ENCODE measurements around the gene GMPS.

- TF ChIP-seq CTCF (IDR thresholded peaks at IDR 0.05), result no peak
- no peak for TF ChIP-seq POLR2AphosphoS5 (IDR thresholded peaks at IDR 0.05; ENCODE audit: insufficient read depth in 1 of 2, low read depth in 1 of 2)
- TF ChIP-seq POLR2A (IDR thresholded peaks at IDR 0.05), result no peak
Measured at GRCh38 chr3:155991212-155991611, 120.8 kb downstream of the GMPS start.
